ENCODE data around the gene CPS1. TPM values are rescaled to one million over a fixed set of nuclear protein-coding genes. Genes with fewer than 3 reads are reported as not detected.

CPS1 gene
- total RNA-seq, 1 experiment from 2014 or later = 20.6 TPM

GRCh38 chr2:210727549-210727948 is 171.2 kb downstream of the CPS1 start:
- no TSS peak for BruUV-seq (replicated peaks)
- POLR2A ChIA-PET = no interaction called here

More at GRCh38 chr2:210727549-210727948, 171.2 kb downstream of the CPS1 start:
- no peak for DNase-seq (ENCODE audit: unreplicated experiment)
- Mint-ChIP-seq H3K9me3 (ENCODE audit: unreplicated experiment) (no peaks in the 10 kb centered on the region), H3K27me3 (ENCODE audit: insufficient read depth, unreplicated experiment) (peaks cover 73% of the 10 kb centered on the region), H3K4me1 (ENCODE audit: insufficient read depth, unreplicated experiment) (no peaks in the 10 kb centered on the region), H3K36me3 (ENCODE audit: insufficient read depth, unreplicated experiment) (no peaks in the 10 kb centered on the region), H3K27ac (ENCODE audit: low read depth, unreplicated experiment) (no peak overlapping the region), H3K4me3 (ENCODE audit: unreplicated experiment) (no peak overlapping the region)
- intact Hi-C loops (cut with micrococcal nuclease) = no loop called here
- CTCF ChIA-PET = no interaction called here
- TF ChIP-seq CTCF (IDR thresholded peaks at IDR 0.05; ENCODE audit: unreplicated experiment) = no peak

Other genes starting within 250 kb of the CPS1 start
- gene MYL1, start 241.4 kb upstream of the CPS1 start, total RNA-seq (2022) = not detected in 2 replicates
- 33.7 and 34.1 TPM in 2 replicates for gene LANCL1, start 79.8 kb upstream of the CPS1 start, total RNA-seq (2022)

Data from MCF 10A (cell line).